ENCODE results near the gene MYH15. TPM values are rescaled to one million over a fixed set of nuclear protein-coding genes. Genes with fewer than 3 reads are reported as not detected.

The MYH15 gene
- polyA plus RNA-seq, 3 donors, result not detected

DNA sequence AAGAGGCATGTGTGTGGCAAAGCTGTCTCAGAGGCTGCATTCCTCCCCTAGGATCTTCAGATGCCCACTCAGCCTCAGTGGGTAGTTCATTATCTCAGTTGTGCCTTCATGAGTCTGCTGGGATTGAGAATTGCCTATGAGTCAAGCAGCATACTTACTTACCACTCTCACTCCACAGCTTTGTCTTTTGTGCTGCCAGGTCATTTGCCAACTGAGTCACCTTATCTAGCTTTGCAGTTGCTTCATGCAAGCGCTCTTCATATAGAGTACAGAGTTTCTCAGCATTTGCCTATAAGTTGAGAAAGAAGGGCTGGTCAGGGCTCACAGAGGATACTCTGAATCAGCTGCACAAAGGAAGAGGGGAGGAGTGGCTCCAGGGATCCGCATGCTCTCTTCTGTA lies 89.5 kb downstream of the MYH15 start:
- H3K4me2 ChIP-seq (replicated peaks; ENCODE audit: extremely low read depth, low read length, poor library complexity, severe bottlenecking), result no peak overlapping the region
- no peaks in the 10 kb centered on the region for H3K36me3 Mint-ChIP-seq
- no peak overlapping the region for H3K27ac Mint-ChIP-seq
- H3K9ac ChIP-seq (ENCODE audit: insufficient read depth, low read length, poor library complexity, severe bottlenecking), result no peak overlapping the region
- no peak overlapping the region for H3K4me3 ChIP-seq (replicated peaks in 1 of 3; ENCODE audit: low read depth in 2 of 3, low read length in 3 of 3)
- H3K79me2 ChIP-seq (ENCODE audit: insufficient read depth, low read length), result no peaks in the 10 kb centered on the region
- H3K36me3 ChIP-seq (replicated peaks in 1 of 2; ENCODE audit: control insufficient read depth in 1 of 2, insufficient read depth in 2 of 2, low read length in 2 of 2), result no peaks in the 10 kb centered on the region
- H3K4me1 ChIP-seq (ENCODE audit: control insufficient read depth in 1 of 2, insufficient read depth in 2 of 2, low read length in 2 of 2), result no peaks in the 10 kb centered on the region
- H3K4me1 Mint-ChIP-seq, result no peaks in the 10 kb centered on the region
- no peaks in the 10 kb centered on the region for H4K20me1 ChIP-seq (ENCODE audit: insufficient read depth, low read length)
- no peak overlapping the region for H2AFZ ChIP-seq (ENCODE audit: insufficient read depth, low read depth, low read length, poor library complexity, severe bottlenecking)
- H3K4me3 Mint-ChIP-seq, result no peak overlapping the region
- intact Hi-C loops (cut with micrococcal nuclease), result no loop called here
- no peak for DNase-seq
- WGBS (ENCODE audit: insufficient coverage), result 100% methylated on average over 1 of the region's 2 CpGs
- H3K9me3 Mint-ChIP-seq, result peaks cover 0 to 2% (median 0%) of the 10 kb centered on the region in 7 donors
- no peaks in the 10 kb centered on the region for H3K27me3 Mint-ChIP-seq (ENCODE audit: low read depth in 3 of 3)
- H3K9me3 ChIP-seq (replicated peaks in 1 of 2; ENCODE audit: control insufficient read depth in 1 of 2, insufficient read depth in 1 of 2, low read length in 2 of 2), result no peaks in the 10 kb centered on the region
- TF ChIP-seq, protein P1, sequence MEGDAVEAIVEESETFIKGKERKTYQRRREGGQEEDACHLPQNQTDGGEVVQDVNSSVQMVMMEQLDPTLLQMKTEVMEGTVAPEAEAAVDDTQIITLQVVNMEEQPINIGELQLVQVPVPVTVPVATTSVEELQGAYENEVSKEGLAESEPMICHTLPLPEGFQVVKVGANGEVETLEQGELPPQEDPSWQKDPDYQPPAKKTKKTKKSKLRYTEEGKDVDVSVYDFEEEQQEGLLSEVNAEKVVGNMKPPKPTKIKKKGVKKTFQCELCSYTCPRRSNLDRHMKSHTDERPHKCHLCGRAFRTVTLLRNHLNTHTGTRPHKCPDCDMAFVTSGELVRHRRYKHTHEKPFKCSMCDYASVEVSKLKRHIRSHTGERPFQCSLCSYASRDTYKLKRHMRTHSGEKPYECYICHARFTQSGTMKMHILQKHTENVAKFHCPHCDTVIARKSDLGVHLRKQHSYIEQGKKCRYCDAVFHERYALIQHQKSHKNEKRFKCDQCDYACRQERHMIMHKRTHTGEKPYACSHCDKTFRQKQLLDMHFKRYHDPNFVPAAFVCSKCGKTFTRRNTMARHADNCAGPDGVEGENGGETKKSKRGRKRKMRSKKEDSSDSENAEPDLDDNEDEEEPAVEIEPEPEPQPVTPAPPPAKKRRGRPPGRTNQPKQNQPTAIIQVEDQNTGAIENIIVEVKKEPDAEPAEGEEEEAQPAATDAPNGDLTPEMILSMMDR (IDR thresholded peaks at IDR 0.05), result no peak
- no peak overlapping the region for H3K27ac ChIP-seq (ENCODE audit: low read depth in 1 of 2, low read length in 2 of 2)
- H3K27me3 ChIP-seq (ENCODE audit: control insufficient read depth in 2 of 2, insufficient read depth in 2 of 2, low read length in 2 of 2), result no peaks in the 10 kb centered on the region

DNA sequence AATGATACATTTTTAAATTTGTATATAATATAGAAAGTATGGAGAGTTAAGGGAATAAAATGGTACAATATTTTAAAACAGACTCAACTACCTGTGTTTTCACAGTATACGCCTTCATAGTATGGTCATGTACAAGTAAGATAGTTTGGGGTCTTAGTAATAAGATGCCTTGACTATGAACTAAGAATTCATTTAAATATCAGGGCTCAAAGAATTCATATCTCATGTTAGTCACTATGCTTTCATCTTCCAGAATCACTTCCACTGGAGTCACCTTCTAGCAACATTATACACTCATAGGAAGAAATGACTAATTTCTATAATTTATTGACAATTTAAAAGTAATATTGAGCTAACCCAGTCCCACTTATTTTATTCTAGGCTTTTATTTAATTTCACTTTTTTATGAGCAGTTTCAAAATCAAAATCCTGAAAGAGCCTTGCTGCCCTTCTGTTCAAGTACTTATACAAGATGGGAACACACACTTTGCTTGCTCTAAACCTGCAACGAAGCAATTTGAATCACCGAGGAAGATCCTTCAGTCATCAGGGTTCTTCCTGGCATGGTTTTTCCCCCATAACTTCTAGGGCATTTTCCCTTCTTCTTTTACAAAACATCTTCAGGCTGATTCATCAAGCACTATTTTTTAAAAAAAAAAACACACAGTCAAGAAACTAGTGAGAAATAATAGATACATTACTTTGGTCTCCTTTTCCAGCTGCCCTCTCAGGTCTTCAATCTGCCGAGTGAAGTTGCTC lies 94.1 kb downstream of the MYH15 start:
- peaks cover 0 to 2% (median 0%) of the 10 kb centered on the region in 7 donors for H3K9me3 Mint-ChIP-seq
- no peak overlapping the region for H3K9ac ChIP-seq (ENCODE audit: insufficient read depth, low read length, poor library complexity, severe bottlenecking)
- H3K4me2 ChIP-seq (replicated peaks; ENCODE audit: extremely low read depth, low read length, poor library complexity, severe bottlenecking), result no peak overlapping the region
- no peaks in the 10 kb centered on the region for H3K79me2 ChIP-seq (ENCODE audit: insufficient read depth, low read length)
- H3K36me3 Mint-ChIP-seq, result no peaks in the 10 kb centered on the region
- no peaks in the 10 kb centered on the region for H3K4me1 ChIP-seq (ENCODE audit: control insufficient read depth in 1 of 2, insufficient read depth in 2 of 2, low read length in 2 of 2)
- no peaks in the 10 kb centered on the region for H3K4me1 Mint-ChIP-seq
- H3K36me3 ChIP-seq (replicated peaks in 1 of 2; ENCODE audit: control insufficient read depth in 1 of 2, insufficient read depth in 2 of 2, low read length in 2 of 2), result no peaks in the 10 kb centered on the region
- no peak overlapping the region for H3K27ac ChIP-seq (ENCODE audit: low read depth in 1 of 2, low read length in 2 of 2)
- no peaks in the 10 kb centered on the region for H4K20me1 ChIP-seq (ENCODE audit: insufficient read depth, low read length)
- intact Hi-C loops (cut with micrococcal nuclease), result no loop called here
- H3K4me3 ChIP-seq (replicated peaks in 1 of 3; ENCODE audit: low read depth in 2 of 3, low read length in 3 of 3), result no peak overlapping the region
- no peaks in the 10 kb centered on the region for H3K27me3 ChIP-seq (ENCODE audit: control insufficient read depth in 2 of 2, insufficient read depth in 2 of 2, low read length in 2 of 2)
- TF ChIP-seq, protein P1 (IDR thresholded peaks at IDR 0.05), result no peak
- H3K27me3 Mint-ChIP-seq (ENCODE audit: low read depth in 3 of 3), result no peaks in the 10 kb centered on the region
- no peak overlapping the region for H2AFZ ChIP-seq (ENCODE audit: insufficient read depth, low read depth, low read length, poor library complexity, severe bottlenecking)
- H3K4me3 Mint-ChIP-seq, result no peak overlapping the region
- 100% methylated on average over 3 of the region's 4 CpGs for WGBS (ENCODE audit: insufficient coverage)
- H3K27ac Mint-ChIP-seq, result no peak overlapping the region
- H3K9me3 ChIP-seq (replicated peaks in 1 of 2; ENCODE audit: control insufficient read depth in 1 of 2, insufficient read depth in 1 of 2, low read length in 2 of 2), result no peaks in the 10 kb centered on the region
- no peak for DNase-seq

Measured in CD14-positive monocyte (primary cell).